ENCODE results near the gene ESPN.

The ESPN gene

DNA sequence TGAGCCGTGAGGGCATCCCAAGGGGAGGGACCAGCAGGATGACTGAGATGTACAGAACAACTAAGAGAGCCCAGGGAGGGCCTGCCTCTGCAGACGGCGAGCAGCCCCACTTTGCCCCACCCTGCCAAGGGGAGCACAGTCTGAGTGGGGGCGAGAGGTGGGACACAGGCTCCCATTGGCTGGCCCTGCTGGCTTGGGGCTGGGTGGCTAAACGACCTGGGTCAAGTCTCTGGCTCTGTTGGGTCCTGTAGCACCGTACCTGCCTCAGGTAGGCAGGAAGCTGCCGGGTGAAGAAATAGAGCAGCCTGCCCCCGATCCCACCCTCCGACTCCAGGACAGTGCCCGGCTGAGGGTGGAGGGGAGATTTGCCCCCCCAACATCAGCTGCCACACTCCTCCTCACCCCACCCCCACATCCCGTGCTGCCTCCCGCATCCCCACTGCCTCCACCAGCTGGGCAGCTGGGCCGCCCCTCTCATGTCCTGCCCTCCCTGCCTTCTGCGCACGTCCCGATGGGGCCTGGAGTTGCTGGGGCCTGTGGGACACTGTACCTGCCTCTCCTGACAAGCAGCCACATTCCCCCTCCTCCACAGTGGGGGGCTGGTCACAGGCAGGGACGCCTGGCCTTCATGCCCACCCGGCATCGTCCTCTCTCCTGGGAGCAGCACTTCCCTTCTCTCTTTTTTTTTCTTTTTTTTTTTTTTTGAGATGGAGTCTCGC is 79.5 kb downstream of the ESPN start:
- Histone ChIP-seq H3K9me3 (ENCODE audit: control insufficient read depth in 5 of 5, low read length in 5 of 5) (no peaks in the 10 kb centered on the region), H3K4me3 (ENCODE audit: low read depth in 1 of 5, low read length in 5 of 5) (no peak overlapping the region), H3K36me3 (ENCODE audit: control insufficient read depth in 5 of 5, insufficient read depth in 5 of 5, low read length in 5 of 5) (no peaks in the 10 kb centered on the region), H3K4me1 (ENCODE audit: control insufficient read depth in 5 of 5, insufficient read depth in 5 of 5, low read length in 5 of 5) (peaks cover 14 to 91% (median 64%) of the 10 kb centered on the region in 5 donors), H3K9ac (ENCODE audit: low read length in 5 of 5) (no peak overlapping the region), H3K27me3 (ENCODE audit: control insufficient read depth in 5 of 5, insufficient read depth in 4 of 5, low read length in 5 of 5) (no peaks in the 10 kb centered on the region), H3K27ac (ENCODE audit: low read depth, low read length) (no peak overlapping the region)

DNA sequence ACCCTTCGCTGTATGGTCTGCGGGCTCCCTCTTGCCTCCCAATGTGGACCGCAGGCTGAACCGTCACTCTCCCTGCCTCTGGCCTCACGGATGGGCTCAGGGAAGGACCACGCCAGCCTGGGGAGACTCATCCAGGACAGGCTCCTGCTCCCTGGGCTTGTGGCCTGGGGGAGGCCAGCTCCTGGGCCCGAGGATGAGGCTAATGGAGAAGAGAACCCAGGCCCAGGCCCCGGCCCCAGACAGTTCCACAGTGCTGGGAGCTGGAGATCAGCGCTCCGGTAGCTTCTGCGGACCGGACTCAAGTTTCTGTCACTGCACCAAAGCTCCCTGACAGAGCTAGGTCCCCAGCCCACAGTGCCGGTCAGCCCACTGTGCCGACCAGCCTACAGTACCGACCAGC is 80.3 kb downstream of the ESPN start:
- Histone ChIP-seq H3K9ac (ENCODE audit: low read length in 5 of 5) (no peak overlapping the region), H3K4me3 (ENCODE audit: low read depth in 1 of 5, low read length in 5 of 5) (no peak overlapping the region), H3K4me1 (ENCODE audit: control insufficient read depth in 5 of 5, insufficient read depth in 5 of 5, low read length in 5 of 5) (peaks cover 11 to 91% (median 63%) of the 10 kb centered on the region in 5 donors), H3K9me3 (ENCODE audit: control insufficient read depth in 5 of 5, low read length in 5 of 5) (no peaks in the 10 kb centered on the region), H3K27ac (ENCODE audit: low read depth, low read length) (no peak overlapping the region), H3K27me3 (ENCODE audit: control insufficient read depth in 5 of 5, insufficient read depth in 4 of 5, low read length in 5 of 5) (no peaks in the 10 kb centered on the region), H3K36me3 (ENCODE audit: control insufficient read depth in 5 of 5, insufficient read depth in 5 of 5, low read length in 5 of 5) (no peaks in the 10 kb centered on the region)

DNA sequence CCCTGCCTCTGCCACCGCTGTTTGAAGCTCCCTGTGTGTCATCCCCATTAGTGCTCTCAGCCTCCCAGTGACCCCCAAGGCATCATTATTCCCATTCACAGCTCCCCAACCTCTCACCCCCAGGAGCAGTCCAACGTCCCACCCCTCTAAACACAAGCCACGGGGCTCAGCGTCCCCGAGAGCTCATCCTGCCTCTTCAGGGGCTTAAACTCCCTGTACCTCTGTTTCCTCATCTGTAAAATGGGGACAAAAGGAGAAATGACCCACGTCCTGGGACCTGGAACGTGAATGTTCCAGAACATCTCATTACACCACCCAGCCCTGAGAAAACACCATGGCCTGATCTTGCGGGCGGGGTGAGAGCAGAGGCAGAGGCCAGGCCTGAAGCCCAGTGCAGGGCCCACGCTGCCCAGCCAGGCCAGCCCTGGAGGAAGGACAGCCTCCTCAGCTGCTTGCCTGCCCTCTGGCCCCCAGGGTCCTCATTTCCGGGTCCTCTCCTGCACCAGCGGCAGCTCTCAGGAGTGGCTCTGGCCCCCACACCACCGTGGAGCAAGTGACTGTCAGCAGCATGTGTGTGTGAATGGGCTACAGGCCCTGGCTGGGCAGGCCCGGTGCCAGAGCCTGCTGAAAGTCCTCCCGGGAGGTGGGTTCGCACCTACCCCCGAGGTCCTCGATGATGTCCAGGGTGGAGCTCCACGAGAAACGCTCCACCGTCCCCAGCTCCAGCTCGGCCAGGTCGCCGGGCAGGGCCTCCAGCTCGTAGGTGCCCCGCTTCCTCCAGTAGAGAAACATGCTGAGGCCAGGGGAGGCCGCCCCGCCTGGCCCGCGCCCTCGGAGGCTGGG is 81.0 kb downstream of the ESPN start:
- no peak overlapping the region for H3K27ac ChIP-seq (ENCODE audit: low read depth, low read length)
- H3K9me3 ChIP-seq (ENCODE audit: control insufficient read depth in 5 of 5, low read length in 5 of 5), result no peaks in the 10 kb centered on the region

DNA sequence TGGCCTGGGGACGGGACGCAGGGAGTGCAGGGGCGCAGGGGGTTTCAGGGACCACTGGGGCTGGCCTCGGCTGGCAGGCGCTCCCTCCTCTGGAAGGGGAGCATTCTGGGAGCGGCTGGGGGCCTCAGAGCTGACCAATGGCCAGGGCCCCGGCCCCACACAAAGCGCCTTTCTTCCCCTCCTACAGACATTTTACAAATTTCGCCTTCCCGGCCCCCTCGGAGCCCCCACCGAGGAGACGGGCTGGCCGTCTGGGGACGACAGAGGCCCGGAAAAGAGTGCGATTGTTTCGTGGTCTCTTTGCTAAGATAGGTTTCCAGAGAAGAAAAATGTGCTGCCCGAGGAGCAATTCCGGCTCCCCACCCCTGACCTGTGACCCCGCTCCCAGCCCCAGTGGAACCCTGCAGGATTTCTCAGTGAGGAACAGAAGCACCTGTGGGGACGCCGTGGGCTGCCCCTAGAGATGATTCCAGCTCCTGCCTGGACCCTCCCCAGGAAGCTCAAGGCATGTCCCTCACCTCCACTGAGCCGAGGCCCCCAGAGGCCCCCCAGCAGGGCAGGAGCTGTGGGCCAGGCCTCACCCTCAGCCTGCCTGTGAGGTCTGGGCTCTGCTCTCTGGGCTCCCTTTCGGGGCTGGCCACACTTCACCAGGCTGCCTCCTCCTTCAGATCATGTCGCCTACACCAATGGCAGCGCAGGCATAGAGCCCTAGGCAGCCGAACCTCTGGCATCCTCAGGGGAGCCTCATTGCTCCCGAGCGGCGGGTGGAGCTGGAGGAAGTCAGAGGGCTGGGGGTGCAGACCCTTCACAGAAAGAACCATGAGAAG is 81.8 kb downstream of the ESPN start:
- H3K27ac ChIP-seq (ENCODE audit: low read depth, low read length), result no peak overlapping the region

More for the DNA sequence above, 81.0 kb downstream of the ESPN start:
- Histone ChIP-seq H3K4me1 (ENCODE audit: control insufficient read depth in 5 of 5, insufficient read depth in 5 of 5, low read length in 5 of 5) (peaks cover 11 to 91% (median 63%) of the 10 kb centered on the region in 5 donors), H3K9ac (ENCODE audit: low read length in 5 of 5) (no peak overlapping the region), H3K27me3 (ENCODE audit: control insufficient read depth in 5 of 5, insufficient read depth in 4 of 5, low read length in 5 of 5) (no peaks in the 10 kb centered on the region), H3K36me3 (ENCODE audit: control insufficient read depth in 5 of 5, insufficient read depth in 5 of 5, low read length in 5 of 5) (no peaks in the 10 kb centered on the region), H3K4me3 (ENCODE audit: low read depth in 1 of 5, low read length in 5 of 5) (no peak overlapping the region)

DNA sequence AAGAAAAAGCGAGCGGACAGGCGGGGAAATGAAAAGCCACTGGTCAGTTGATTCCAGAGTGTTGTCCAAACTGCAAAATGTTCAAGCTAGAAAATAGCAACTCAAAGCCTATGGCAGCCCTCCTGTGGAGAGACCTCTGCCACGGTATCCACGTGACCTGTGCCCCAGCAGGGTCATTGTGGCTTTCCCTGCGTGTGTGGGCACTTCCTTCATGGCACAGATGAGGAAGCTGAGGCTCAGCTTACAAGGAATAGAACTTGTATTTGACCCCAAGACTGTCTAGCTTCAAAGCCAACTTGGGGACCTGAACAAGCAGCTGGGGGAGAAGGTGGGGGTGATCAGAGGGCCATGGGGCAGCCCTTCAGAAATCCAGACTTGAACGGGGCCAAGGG is 82.5 kb downstream of the ESPN start:
- Histone ChIP-seq H3K27ac (ENCODE audit: low read depth, low read length) (no peak overlapping the region), H3K9ac (ENCODE audit: low read length in 5 of 5) (peak overlapping the region in 1 of 5 donors; percentile 39), H3K4me3 (ENCODE audit: low read depth in 1 of 5, low read length in 5 of 5) (no peak overlapping the region), H3K36me3 (ENCODE audit: control insufficient read depth in 5 of 5, insufficient read depth in 5 of 5, low read length in 5 of 5) (no peaks in the 10 kb centered on the region), H3K9me3 (ENCODE audit: control insufficient read depth in 5 of 5, low read length in 5 of 5) (no peaks in the 10 kb centered on the region), H3K27me3 (ENCODE audit: control insufficient read depth in 5 of 5, insufficient read depth in 4 of 5, low read length in 5 of 5) (no peaks in the 10 kb centered on the region), H3K4me1 (ENCODE audit: control insufficient read depth in 5 of 5, insufficient read depth in 5 of 5, low read length in 5 of 5) (peaks cover 2 to 90% (median 53%) of the 10 kb centered on the region in 5 donors)

More for the DNA sequence above, 81.8 kb downstream of the ESPN start:
- H3K27me3 ChIP-seq (ENCODE audit: control insufficient read depth in 5 of 5, insufficient read depth in 4 of 5, low read length in 5 of 5), result no peaks in the 10 kb centered on the region
- H3K9ac ChIP-seq (ENCODE audit: low read length in 5 of 5), result peak overlapping the region in 1 of 5 donors; percentile 61
- H3K9me3 ChIP-seq (ENCODE audit: control insufficient read depth in 5 of 5, low read length in 5 of 5), result no peaks in the 10 kb centered on the region
- no peaks in the 10 kb centered on the region for H3K36me3 ChIP-seq (ENCODE audit: control insufficient read depth in 5 of 5, insufficient read depth in 5 of 5, low read length in 5 of 5)
- no peak overlapping the region for H3K4me3 ChIP-seq (ENCODE audit: low read depth in 1 of 5, low read length in 5 of 5)
- H3K4me1 ChIP-seq (ENCODE audit: control insufficient read depth in 5 of 5, insufficient read depth in 5 of 5, low read length in 5 of 5), result peaks cover 8 to 90% (median 60%) of the 10 kb centered on the region in 5 donors

DNA sequence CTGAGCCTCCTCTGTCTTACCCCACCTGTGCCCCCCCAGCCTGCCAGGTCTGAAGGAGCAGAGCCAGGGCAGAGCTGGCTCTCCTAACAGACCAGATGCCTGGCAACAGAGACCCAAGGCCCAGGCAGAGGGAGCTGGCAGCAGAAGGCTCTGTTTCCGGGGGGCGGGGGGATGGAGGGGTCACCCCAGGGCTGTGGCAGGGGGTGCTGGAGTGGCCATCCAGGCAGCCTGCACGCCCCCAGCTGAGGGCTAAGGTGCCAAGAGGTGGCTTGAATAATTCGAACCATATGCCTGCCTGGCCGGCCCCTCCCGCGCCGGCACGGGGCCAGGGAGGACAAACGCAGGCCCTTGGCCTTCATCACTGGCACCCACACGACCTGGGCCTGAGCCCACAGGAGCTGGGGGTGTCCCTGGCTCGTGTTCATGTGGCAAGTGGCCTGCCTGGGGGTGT is 82.9 kb downstream of the ESPN start:
- H3K36me3 ChIP-seq (ENCODE audit: control insufficient read depth in 5 of 5, insufficient read depth in 5 of 5, low read length in 5 of 5), result no peaks in the 10 kb centered on the region
- H3K9ac ChIP-seq (ENCODE audit: low read length in 5 of 5), result peak overlapping the region in 1 of 5 donors; percentile 39
- no peaks in the 10 kb centered on the region for H3K27me3 ChIP-seq (ENCODE audit: control insufficient read depth in 5 of 5, insufficient read depth in 4 of 5, low read length in 5 of 5)
- H3K4me1 ChIP-seq (ENCODE audit: control insufficient read depth in 5 of 5, insufficient read depth in 5 of 5, low read length in 5 of 5), result peaks cover 0 to 90% (median 49%) of the 10 kb centered on the region in 5 donors
- H3K4me3 ChIP-seq (ENCODE audit: low read depth in 1 of 5, low read length in 5 of 5), result no peak overlapping the region
- H3K27ac ChIP-seq (ENCODE audit: low read depth, low read length), result no peak overlapping the region
- no peaks in the 10 kb centered on the region for H3K9me3 ChIP-seq (ENCODE audit: control insufficient read depth in 5 of 5, low read length in 5 of 5)

DNA sequence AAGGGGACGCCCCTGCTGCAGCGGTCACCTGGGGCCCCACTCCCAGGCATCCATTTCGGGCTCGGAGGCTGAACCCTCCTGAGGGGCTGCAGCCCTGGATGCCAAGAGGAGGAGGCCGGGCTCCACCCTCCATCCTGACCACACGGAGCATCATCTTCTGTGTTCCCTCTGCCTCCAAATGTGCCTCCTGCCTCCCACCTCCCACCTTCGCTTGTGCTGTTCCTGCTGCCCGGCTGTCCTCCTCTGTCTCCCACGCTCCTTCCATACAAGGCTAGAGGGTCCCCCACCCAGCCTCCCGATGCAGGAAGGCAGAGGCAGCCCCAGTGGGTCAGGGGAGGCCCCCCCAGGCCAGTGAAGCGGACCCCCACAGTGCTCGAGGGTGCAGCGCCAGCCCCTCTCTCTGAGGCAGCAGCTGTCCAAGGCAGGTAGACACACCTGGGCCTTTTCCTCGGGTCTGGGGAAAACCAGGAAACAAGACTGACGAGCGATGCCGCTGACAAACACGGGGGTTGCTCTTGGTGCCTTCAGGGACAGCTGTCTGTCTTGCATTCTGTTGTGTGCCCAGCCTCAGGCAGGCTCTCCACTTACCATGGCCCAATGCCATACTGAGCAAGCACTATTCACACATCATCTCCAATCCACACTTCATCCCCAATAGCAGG is 83.7 kb downstream of the ESPN start:
- Histone ChIP-seq H3K4me1 (ENCODE audit: control insufficient read depth in 5 of 5, insufficient read depth in 5 of 5, low read length in 5 of 5) (peaks cover 0 to 90% (median 50%) of the 10 kb centered on the region in 5 donors), H3K4me3 (ENCODE audit: low read depth in 1 of 5, low read length in 5 of 5) (peak overlapping the region in 1 of 5 donors; percentile 18), H3K9me3 (ENCODE audit: control insufficient read depth in 5 of 5, low read length in 5 of 5) (no peaks in the 10 kb centered on the region), H3K36me3 (ENCODE audit: control insufficient read depth in 5 of 5, insufficient read depth in 5 of 5, low read length in 5 of 5) (no peaks in the 10 kb centered on the region), H3K27ac (ENCODE audit: low read depth, low read length) (no peak overlapping the region), H3K27me3 (ENCODE audit: control insufficient read depth in 5 of 5, insufficient read depth in 4 of 5, low read length in 5 of 5) (no peaks in the 10 kb centered on the region), H3K9ac (ENCODE audit: low read length in 5 of 5) (peak overlapping the region in 1 of 5 donors; percentile 26)

DNA sequence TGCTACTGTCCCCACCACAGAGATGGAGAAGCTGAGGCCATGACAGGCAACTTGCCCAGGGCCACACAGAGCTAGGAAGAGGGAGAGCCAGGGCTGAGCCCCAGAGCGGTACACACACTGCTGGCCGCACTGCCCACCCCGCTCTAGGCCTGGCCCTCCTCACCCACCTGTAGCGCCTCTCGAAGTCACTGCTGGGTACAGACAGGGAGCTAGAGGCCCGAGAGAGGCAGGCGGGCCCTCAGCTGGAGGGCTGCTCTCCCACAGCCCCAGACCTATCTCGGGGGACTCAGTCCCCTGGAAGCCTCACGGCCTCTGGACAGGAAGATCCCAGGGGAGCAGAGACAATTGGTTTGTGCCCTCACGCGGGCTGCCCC is 84.2 kb downstream of the ESPN start:
- H3K4me1 ChIP-seq (ENCODE audit: control insufficient read depth in 5 of 5, insufficient read depth in 5 of 5, low read length in 5 of 5), result peaks cover 2 to 90% (median 55%) of the 10 kb centered on the region in 5 donors
- no peaks in the 10 kb centered on the region for H3K27me3 ChIP-seq (ENCODE audit: control insufficient read depth in 5 of 5, insufficient read depth in 4 of 5, low read length in 5 of 5)
- no peak overlapping the region for H3K9ac ChIP-seq (ENCODE audit: low read length in 5 of 5)
- no peaks in the 10 kb centered on the region for H3K36me3 ChIP-seq (ENCODE audit: control insufficient read depth in 5 of 5, insufficient read depth in 5 of 5, low read length in 5 of 5)
- no peak overlapping the region for H3K4me3 ChIP-seq (ENCODE audit: low read depth in 1 of 5, low read length in 5 of 5)
- no peaks in the 10 kb centered on the region for H3K9me3 ChIP-seq (ENCODE audit: control insufficient read depth in 5 of 5, low read length in 5 of 5)
- no peak overlapping the region for H3K27ac ChIP-seq (ENCODE audit: low read depth, low read length)

DNA sequence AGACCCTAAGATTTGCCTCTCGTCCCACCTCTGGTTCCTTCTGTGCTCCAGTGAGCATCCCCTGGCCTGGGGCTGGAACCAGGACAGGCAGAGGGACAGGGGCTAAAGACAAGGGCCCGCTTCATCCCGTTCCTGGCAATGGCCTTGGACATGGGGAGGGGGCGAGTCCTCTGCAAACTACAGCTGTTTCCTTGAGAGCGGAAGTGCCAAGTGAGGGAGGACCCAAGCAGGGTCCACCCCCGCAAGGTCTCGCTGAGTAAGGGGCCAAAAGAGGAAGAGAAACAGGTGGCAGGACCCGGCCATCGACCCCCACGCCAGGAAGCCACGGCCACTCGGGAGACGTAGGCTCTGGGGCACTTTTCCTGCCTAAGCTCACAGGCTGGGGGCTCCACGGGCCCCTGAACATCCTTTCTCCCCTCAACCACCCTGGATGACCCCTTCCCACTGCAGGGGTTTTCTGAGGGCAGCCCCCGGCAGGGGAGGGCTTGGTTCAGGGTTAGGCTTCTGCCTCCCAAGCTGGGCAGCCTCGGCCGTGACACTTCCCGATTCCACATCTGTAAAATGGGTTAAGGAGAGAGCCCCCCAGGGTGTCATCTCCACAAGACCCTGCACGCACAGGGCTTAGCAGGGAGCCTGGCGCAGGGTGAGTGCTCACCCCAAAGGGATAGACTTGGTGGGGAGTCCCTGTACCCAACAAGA is 84.8 kb downstream of the ESPN start:
- Histone ChIP-seq H3K27me3 (ENCODE audit: control insufficient read depth in 5 of 5, insufficient read depth in 4 of 5, low read length in 5 of 5) (no peaks in the 10 kb centered on the region), H3K4me3 (ENCODE audit: low read depth in 1 of 5, low read length in 5 of 5) (no peak overlapping the region), H3K9me3 (ENCODE audit: control insufficient read depth in 5 of 5, low read length in 5 of 5) (no peaks in the 10 kb centered on the region), H3K9ac (ENCODE audit: low read length in 5 of 5) (no peak overlapping the region), H3K27ac (ENCODE audit: low read depth, low read length) (peak overlapping the region; percentile 6), H3K36me3 (ENCODE audit: control insufficient read depth in 5 of 5, insufficient read depth in 5 of 5, low read length in 5 of 5) (no peaks in the 10 kb centered on the region), H3K4me1 (ENCODE audit: control insufficient read depth in 5 of 5, insufficient read depth in 5 of 5, low read length in 5 of 5) (peaks cover 2 to 93% (median 59%) of the 10 kb centered on the region in 5 donors)

Data from subcutaneous abdominal adipose tissue (tissue), 5 donors.